Measurements from ENCODE around the gene WWOX. TPM values are rescaled to one million over a fixed set of nuclear protein-coding genes. Genes with fewer than 3 reads are reported as not detected.

Gene WWOX
- total RNA-seq, 2 donors from 2014 or later = 12.6 to 17.2 TPM

- H3K9me3 Mint-ChIP-seq = no peaks in the 10 kb centered on the region
- no peak overlapping the region for H3K27ac Mint-ChIP-seq
- no peaks in the 10 kb centered on the region for H3K36me3 Mint-ChIP-seq
- DNase-seq (ENCODE audit: low spot score in 2 of 2) = no peak
- ATAC-seq = no peak
These were observed 508.0 kb downstream of the WWOX start for GRCh38 chr16:78607465-78607864.

GRCh38 chr16:78608305-78608776 is 508.9 kb downstream of the WWOX start:
- no peak for DNase-seq (ENCODE audit: low spot score in 2 of 2)
- Mint-ChIP-seq H3K9me3 (no peaks in the 10 kb centered on the region), H3K36me3 (no peaks in the 10 kb centered on the region), H3K27ac (no peak overlapping the region)
- ATAC-seq = no peak

- Mint-ChIP-seq H3K9me3 (no peaks in the 10 kb centered on the region), H3K36me3 (no peaks in the 10 kb centered on the region), H3K27ac (no peak overlapping the region)
- DNase-seq (ENCODE audit: low spot score in 2 of 2) (no peak), ATAC-seq (no peak)
These were observed 510.2 kb downstream of the WWOX start for GRCh38 chr16:78609402-78610274.

- DNase-seq (ENCODE audit: low spot score in 2 of 2) = no peak
- no peak overlapping the region for H3K27ac Mint-ChIP-seq
- no peaks in the 10 kb centered on the region for H3K36me3 Mint-ChIP-seq
- ATAC-seq = no peak
- no peaks in the 10 kb centered on the region for H3K9me3 Mint-ChIP-seq
These were observed 511.9 kb downstream of the WWOX start for GRCh38 chr16:78611318-78611717.

- peaks cover 13 to 17% of the 10 kb centered on the region in 2 donors for H3K36me3 Mint-ChIP-seq
- no peak overlapping the region for H3K27ac Mint-ChIP-seq
- no peak for DNase-seq (ENCODE audit: low spot score in 2 of 2)
- ATAC-seq = no peak
- H3K9me3 Mint-ChIP-seq = peaks cover 4 to 10% of the 10 kb centered on the region in 2 donors
These were observed 520.4 kb downstream of the WWOX start for GRCh38 chr16:78619811-78620210.

- ATAC-seq = no peak
- Mint-ChIP-seq H3K9me3 (peaks cover 4 to 10% of the 10 kb centered on the region in 2 donors), H3K36me3 (peaks cover 13 to 17% of the 10 kb centered on the region in 2 donors), H3K27ac (no peak overlapping the region)
- no peak for DNase-seq (ENCODE audit: low spot score in 2 of 2)
These were observed 520.8 kb downstream of the WWOX start for GRCh38 chr16:78620291-78620690.

GRCh38 chr16:78623796-78624195 is 524.3 kb downstream of the WWOX start:
- DNase-seq (ENCODE audit: low spot score in 2 of 2) (no peak), ATAC-seq (no peak)
- H3K9me3 Mint-ChIP-seq = peaks cover 7 to 14% of the 10 kb centered on the region in 2 donors

GRCh38 chr16:78624366-78624765 is 524.9 kb downstream of the WWOX start:
- peaks cover 17 to 26% of the 10 kb centered on the region in 2 donors for H3K36me3 Mint-ChIP-seq
- no peak for ATAC-seq
- no peak overlapping the region for H3K27ac Mint-ChIP-seq

More at GRCh38 chr16:78623796-78624195, 524.3 kb downstream of the WWOX start:
- Mint-ChIP-seq H3K27ac (no peak overlapping the region), H3K36me3 (peaks cover 17 to 21% of the 10 kb centered on the region in 2 donors)

GRCh38 chr16:78628461-78629045 is 529.1 kb downstream of the WWOX start:
- Mint-ChIP-seq H3K36me3 (peaks cover 0 to 24% of the 10 kb centered on the region in 2 donors), H3K9me3 (peaks cover 3 to 12% of the 10 kb centered on the region in 2 donors), H3K27ac (no peak overlapping the region)
- ATAC-seq = no peak
- DNase-seq (ENCODE audit: low spot score in 2 of 2) = no peak

More at GRCh38 chr16:78624366-78624765, 524.9 kb downstream of the WWOX start:
- DNase-seq (ENCODE audit: low spot score in 2 of 2) = no peak
- peaks cover 7 to 20% of the 10 kb centered on the region in 2 donors for H3K9me3 Mint-ChIP-seq

- Mint-ChIP-seq H3K27ac (no peak overlapping the region), H3K9me3 (peaks cover 3 to 12% of the 10 kb centered on the region in 2 donors)
These were observed 529.7 kb downstream of the WWOX start for GRCh38 chr16:78629173-78629572.

GRCh38 chr16:78630102-78630501 is 530.6 kb downstream of the WWOX start:
- DNase-seq (ENCODE audit: low spot score in 2 of 2) = no peak
- ATAC-seq = no peak
- peaks cover 3 to 12% of the 10 kb centered on the region in 2 donors for H3K9me3 Mint-ChIP-seq
- H3K36me3 Mint-ChIP-seq = peaks cover 0 to 24% of the 10 kb centered on the region in 2 donors
- no peak overlapping the region for H3K27ac Mint-ChIP-seq

More at GRCh38 chr16:78629173-78629572, 529.7 kb downstream of the WWOX start:
- H3K36me3 Mint-ChIP-seq = peaks cover 0 to 24% of the 10 kb centered on the region in 2 donors
- ATAC-seq (no peak), DNase-seq (ENCODE audit: low spot score in 2 of 2) (no peak)

- H3K36me3 Mint-ChIP-seq = peaks cover 0 to 16% of the 10 kb centered on the region in 2 donors
These were observed 534.1 kb downstream of the WWOX start for GRCh38 chr16:78633551-78633950.

GRCh38 chr16:78635807-78636206 is 536.4 kb downstream of the WWOX start:
- Mint-ChIP-seq H3K27ac (no peak overlapping the region), H3K36me3 (no peaks in the 10 kb centered on the region), H3K9me3 (no peaks in the 10 kb centered on the region)
- no peak for ATAC-seq
- no peak for DNase-seq (ENCODE audit: low spot score in 2 of 2)

More at GRCh38 chr16:78633551-78633950, 534.1 kb downstream of the WWOX start:
- no peak for DNase-seq (ENCODE audit: low spot score in 2 of 2)
- ATAC-seq = no peak
- Mint-ChIP-seq H3K9me3 (peaks cover 0 to 10% of the 10 kb centered on the region in 2 donors), H3K27ac (no peak overlapping the region)

GRCh38 chr16:78638371-78638770 is 538.9 kb downstream of the WWOX start:
- Mint-ChIP-seq H3K27ac (no peak overlapping the region), H3K9me3 (no peaks in the 10 kb centered on the region), H3K36me3 (no peaks in the 10 kb centered on the region)
- ATAC-seq (no peak), DNase-seq (ENCODE audit: low spot score in 2 of 2) (no peak)

- H3K9me3 Mint-ChIP-seq = no peaks in the 10 kb centered on the region
- peak; percentile 40 to 93 for ATAC-seq
- no peaks in the 10 kb centered on the region for H3K36me3 Mint-ChIP-seq
- DNase-seq (ENCODE audit: low spot score in 2 of 2) = peak in 1 of 2 donors; percentile 3
- peak overlapping the region in 1 of 2 donors; percentile 11 for H3K27ac Mint-ChIP-seq
These were observed 540.3 kb downstream of the WWOX start for GRCh38 chr16:78639775-78640174.

- ATAC-seq (no peak), DNase-seq (ENCODE audit: low spot score in 2 of 2) (no peak)
- Mint-ChIP-seq H3K27ac (no peak overlapping the region), H3K9me3 (no peaks in the 10 kb centered on the region), H3K36me3 (no peaks in the 10 kb centered on the region)
These were observed 541.4 kb downstream of the WWOX start for GRCh38 chr16:78640886-78641285.

- DNase-seq (ENCODE audit: low spot score in 2 of 2) (no peak), ATAC-seq (no peak)
- Mint-ChIP-seq H3K27ac (no peak overlapping the region), H3K9me3 (no peaks in the 10 kb centered on the region), H3K36me3 (no peaks in the 10 kb centered on the region)
These were observed 542.0 kb downstream of the WWOX start for GRCh38 chr16:78641433-78641832.
